Fibroblast of the conjunctiva (primary cell): ENCODE data around the gene EEF1AKMT2.

ENCODE experiments used
- DNase-seq: peaks from one replicate; pipeline ENCODE4 v3.0.0-alpha.2; 2010; ENCODE audit warnings: low read depth

The EEF1AKMT2 gene

DNA sequence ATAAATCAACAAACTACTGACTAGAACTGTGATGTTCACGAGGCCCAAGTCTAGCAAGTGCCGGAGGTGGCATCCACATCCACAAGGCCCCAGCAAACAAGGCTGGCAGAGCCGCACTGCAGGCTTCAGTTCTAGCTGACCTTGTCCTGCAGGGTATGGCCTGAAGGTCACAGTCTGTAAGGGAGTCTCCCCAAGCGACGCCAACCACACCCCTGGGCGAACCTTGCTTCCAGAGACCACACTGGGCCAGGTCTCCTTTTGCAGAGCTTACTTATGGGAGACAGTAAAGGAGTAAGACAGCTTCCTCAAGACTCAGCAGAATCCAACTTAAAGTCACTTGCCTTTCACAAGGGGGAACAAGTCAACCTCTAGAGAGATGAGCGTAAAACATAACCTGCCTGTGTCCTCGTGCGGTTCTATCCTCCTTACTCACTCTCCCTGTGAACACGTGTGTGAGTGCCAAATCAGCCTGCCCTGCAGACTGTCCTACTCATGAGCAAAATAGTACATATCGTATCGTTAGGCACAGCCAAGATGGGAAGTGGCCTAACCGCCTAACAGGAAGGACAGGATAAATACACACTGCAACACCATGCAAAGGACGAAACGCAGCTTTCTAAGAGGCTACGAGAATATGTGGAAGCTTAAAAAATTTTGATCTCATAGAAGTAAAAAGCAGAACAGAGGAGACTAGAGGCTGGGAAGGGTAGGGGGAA is 70.2 kb downstream of the EEF1AKMT2 start:
- no peak for DNase-seq

DNA sequence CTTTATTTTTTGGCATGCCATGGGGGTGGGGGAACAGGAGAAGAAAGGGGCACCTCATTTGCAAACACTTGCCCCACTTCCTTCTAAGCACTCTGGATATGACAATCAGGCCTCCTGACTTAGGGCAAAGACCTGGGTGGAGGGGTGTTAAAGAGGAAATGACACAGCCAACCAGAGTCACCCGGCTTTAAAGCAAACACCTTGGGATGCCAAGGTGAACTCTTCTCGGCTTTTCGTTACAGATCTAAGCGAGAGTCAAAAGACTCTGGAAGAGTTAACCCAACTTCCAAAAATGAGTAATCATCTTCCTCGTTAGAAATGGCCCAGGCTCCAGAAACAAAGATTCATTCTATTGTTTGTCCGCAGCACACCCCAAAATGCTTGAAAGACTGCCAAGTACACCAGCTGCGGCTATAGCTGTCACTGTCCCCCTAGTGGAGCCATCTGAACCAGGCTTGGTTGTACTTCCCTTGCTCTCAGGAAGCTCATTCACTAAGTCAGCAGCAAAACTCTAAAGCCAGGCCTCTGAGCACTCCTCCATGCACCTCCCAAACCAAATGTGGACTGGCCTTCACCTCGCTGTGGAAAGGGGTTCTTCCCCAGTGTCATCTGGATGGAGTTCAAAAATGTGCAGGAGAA is 72.4 kb downstream of the EEF1AKMT2 start:
- DNase-seq = no peak

GRCh38 chr10:124717911-124718741 is 73.6 kb downstream of the EEF1AKMT2 start:
- DNase-seq = no peak

- no peak for DNase-seq
Observed at GRCh38 chr10:124717041-124717757, 74.5 kb downstream of the EEF1AKMT2 start.

- DNase-seq = no peak
Observed at GRCh38 chr10:124716369-124716768, 75.3 kb downstream of the EEF1AKMT2 start.

- no peak for DNase-seq
Observed at GRCh38 chr10:124715439-124715838, 76.2 kb downstream of the EEF1AKMT2 start.

GRCh38 chr10:124713679-124714255 is 77.9 kb downstream of the EEF1AKMT2 start:
- no peak for DNase-seq

DNA sequence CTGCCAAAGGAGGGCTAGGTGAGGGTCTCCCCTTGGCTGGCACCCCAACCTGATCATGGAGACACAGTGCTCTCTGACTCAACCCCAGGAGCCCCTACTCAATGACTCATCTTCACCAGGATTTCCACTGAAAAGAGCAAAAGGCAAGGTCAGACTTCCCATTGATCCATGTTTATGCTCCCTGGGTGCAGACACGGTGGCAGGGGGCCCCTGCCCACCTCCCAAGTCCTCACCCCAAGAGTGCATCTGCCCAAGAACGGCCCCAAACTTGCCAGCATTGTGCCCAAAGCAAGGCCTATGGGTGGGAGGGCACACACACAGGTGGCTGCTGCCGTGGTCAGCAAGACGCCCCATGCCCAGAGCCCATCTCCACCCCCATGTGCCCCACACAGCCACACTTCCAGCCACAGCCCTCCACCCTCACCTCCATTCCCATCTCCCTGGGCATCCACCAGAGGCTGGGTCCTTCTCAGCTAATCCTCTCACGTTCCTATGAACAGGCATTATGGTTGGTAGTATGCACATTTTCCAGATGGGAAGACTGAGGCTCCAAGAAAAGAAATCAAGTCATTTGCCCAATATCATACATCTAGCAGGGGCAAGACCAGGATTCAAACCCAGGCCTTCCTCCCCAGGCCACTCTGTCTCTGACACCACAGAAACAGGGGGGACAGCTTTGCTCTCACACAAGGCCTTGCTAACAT is 78.8 kb downstream of the EEF1AKMT2 start:
- no peak for DNase-seq

DNA sequence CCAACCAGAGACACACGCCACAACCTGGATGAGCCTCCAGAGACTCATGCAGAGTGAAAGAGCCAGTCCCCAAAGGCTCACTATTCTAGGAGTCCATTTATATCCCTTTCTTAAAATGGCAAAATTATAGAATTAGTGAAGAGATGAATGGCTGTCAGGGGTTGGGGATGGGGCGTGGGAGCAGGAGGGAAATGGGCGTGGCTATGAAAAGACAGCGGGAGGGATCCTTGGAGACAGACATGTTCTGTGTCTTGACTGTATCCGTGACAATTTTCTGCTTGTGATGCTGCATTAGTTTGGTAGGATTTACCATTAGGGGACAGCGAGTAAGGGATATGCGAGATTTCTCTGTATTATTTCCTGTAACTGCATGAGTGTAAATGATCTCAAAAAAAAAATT is 80.5 kb downstream of the EEF1AKMT2 start:
- no peak for DNase-seq

GRCh38 chr10:124710266-124710881 is 81.3 kb downstream of the EEF1AKMT2 start:
- DNase-seq = no peak

GRCh38 chr10:124709861-124710260 is 81.8 kb downstream of the EEF1AKMT2 start:
- DNase-seq = no peak

DNA sequence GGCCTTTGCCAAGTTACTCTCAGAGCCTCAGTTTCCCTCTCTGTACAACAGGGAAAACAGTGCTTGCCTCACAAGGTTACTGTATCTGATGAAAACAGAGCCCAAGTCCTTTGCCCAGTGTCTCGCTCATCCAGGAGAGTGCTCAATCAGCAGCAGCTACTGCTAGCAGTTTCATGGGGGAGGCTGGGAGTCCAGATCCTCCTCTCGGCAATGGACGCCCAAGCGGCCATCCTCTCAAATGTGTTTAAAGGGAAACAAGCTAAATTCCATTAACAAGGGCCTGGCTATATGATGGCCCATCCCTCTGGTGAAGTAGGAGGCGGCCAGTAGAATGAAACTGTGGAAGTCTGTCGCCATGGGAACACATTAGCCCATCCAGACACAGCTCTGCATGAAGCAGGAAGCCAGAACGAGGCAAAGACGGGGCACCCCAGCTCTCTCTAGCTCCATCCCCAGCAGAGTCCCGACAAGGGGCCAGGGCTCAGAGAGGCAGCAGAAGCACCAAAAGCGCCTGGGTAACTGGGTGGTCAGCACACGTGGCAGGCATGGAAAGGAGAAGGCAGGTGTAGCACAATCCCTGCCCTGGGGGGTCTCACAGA is 82.7 kb downstream of the EEF1AKMT2 start:
- no peak for DNase-seq

- DNase-seq = no peak
Observed at GRCh38 chr10:124708246-124708779, 83.4 kb downstream of the EEF1AKMT2 start.
